RWPE2 (cell line): ENCODE measurements around the gene VARS1.
"Not testable (repeated sequence)": the region's sequence is repeated elsewhere in the genome, so short reads cannot be mapped to it uniquely, and the experiment has no call there.

Experiments
- ATAC-seq: fragments of 200-7000 bp; cut with Tn5 transposase; 3 replicates; pipeline ENCODE4 v1.9.1; 2021; ENCODE audit warnings: low read depth
- DNase-seq: peaks from one replicate; pipeline ENCODE4 v3.0.0-alpha.2; 2020; ENCODE audit warnings: low spot score
- H3K27ac ChIP-seq: fragments of 450-650 bp; 2 replicates; pipeline ENCODE4 v1.5.1; 2017; ENCODE audit warnings: mild to moderate bottlenecking; ENCODE audit not compliant: poor library complexity, severe bottlenecking
- H3K27me3 ChIP-seq: fragments of 250-450 bp; sonication (Bioruptor Pico); 2 replicates; pipeline ENCODE4 v1.5.1; 2021; ENCODE audit warnings: mild to moderate bottlenecking, moderate library complexity; ENCODE audit not compliant: insufficient read depth, poor library complexity, severe bottlenecking
- H3K36me3 ChIP-seq: fragments of 250-450 bp; sonication (Bioruptor Pico); 2 replicates; pipeline ENCODE4 v1.5.1; 2020; ENCODE audit warnings: low read depth, mild to moderate bottlenecking, moderate library complexity
- H3K4me1 ChIP-seq: fragments of 250-450 bp; sonication (Bioruptor Pico); 2 replicates; pipeline ENCODE4 v1.5.1; 2021; ENCODE audit warnings: mild to moderate bottlenecking, moderate library complexity; ENCODE audit not compliant: insufficient read depth, poor library complexity, severe bottlenecking
- H3K4me3 ChIP-seq: fragments of 250-450 bp; sonication (Bioruptor Pico); 2 replicates; pipeline ENCODE4 v1.5.1; 2021; ENCODE audit warnings: mild to moderate bottlenecking, moderate library complexity; ENCODE audit not compliant: severe bottlenecking
- H3K9me3 ChIP-seq: fragments of 250-450 bp; sonication (Bioruptor Pico); 2 replicates; pipeline ENCODE4 v1.5.1; 2021; ENCODE audit warnings: mild to moderate bottlenecking, moderate library complexity; ENCODE audit not compliant: severe bottlenecking
- TF ChIP-seq, protein P1 (sequence below): fragments of 450-650 bp; IDR thresholded peaks from one replicate; pipeline ENCODE4 v1.5.1; 2017; ENCODE audit warnings: mild to moderate bottlenecking, moderate library complexity; ENCODE audit not compliant: poor library complexity, severe bottlenecking

Gene VARS1

DNA sequence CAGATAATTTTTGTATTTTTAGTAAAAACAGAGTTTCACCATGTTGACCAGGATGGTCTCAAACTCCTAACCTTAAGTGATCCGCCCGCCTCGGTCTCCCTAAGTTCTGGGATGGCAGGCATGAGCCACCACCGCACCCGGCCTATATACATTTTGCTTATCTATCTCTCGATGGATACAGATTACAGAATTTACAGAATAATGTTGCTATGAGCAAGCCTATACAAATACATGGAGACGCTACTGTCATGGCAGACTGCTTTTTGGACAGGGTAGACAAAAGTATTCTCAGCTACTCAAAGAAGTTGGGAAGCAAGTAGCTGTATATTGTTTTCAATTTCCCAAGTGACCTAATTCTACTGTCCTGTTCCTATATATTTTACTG, 17.9 kb upstream of the VARS1 start:
- TF ChIP-seq, protein P1, sequence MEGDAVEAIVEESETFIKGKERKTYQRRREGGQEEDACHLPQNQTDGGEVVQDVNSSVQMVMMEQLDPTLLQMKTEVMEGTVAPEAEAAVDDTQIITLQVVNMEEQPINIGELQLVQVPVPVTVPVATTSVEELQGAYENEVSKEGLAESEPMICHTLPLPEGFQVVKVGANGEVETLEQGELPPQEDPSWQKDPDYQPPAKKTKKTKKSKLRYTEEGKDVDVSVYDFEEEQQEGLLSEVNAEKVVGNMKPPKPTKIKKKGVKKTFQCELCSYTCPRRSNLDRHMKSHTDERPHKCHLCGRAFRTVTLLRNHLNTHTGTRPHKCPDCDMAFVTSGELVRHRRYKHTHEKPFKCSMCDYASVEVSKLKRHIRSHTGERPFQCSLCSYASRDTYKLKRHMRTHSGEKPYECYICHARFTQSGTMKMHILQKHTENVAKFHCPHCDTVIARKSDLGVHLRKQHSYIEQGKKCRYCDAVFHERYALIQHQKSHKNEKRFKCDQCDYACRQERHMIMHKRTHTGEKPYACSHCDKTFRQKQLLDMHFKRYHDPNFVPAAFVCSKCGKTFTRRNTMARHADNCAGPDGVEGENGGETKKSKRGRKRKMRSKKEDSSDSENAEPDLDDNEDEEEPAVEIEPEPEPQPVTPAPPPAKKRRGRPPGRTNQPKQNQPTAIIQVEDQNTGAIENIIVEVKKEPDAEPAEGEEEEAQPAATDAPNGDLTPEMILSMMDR, result no peak
- ATAC-seq, result no peak
- peaks cover 4% of the 10 kb centered on the region; the same call in 1 of the 2 replicates for H3K36me3 ChIP-seq
- no peaks in the 10 kb centered on the region for H3K27me3 ChIP-seq
- no peaks in the 10 kb centered on the region for H3K9me3 ChIP-seq
- no peak for DNase-seq
- peaks cover 14% of the 10 kb centered on the region for H3K4me1 ChIP-seq
- H3K4me3 ChIP-seq, result peak overlapping the region; percentile 27
- H3K27ac ChIP-seq, result peak overlapping the region; percentile 93

DNA sequence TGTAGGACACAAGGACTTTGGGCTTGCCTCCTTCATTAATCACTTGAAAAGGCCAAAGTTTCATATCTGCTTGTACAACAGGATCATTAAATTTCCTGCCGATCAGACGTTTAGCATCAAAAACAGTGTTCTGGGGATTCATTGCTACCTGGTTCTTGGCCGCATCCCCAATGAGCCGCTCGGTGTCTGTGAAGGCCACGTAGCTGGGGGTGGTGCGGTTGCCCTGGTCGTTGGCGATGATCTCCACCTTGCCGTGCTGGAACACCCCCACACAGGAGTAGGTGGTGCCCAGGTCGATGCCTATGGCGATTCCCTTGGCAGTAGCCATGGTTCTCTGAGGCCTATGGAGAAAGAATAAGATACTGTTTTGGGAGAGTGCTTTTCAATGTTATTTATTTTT, 16.1 kb upstream of the VARS1 start:
- ATAC-seq, result no peak
- Histone ChIP-seq H3K4me1 (peaks cover 16% of the 10 kb centered on the region), H3K36me3 (no peaks in the 10 kb centered on the region), H3K9me3 (no peaks in the 10 kb centered on the region), H3K4me3 (no peak overlapping the region), H3K27me3 (no peaks in the 10 kb centered on the region), H3K27ac (no peak overlapping the region)
- TF ChIP-seq, protein P1, result no peak
- DNase-seq, result no peak

DNA sequence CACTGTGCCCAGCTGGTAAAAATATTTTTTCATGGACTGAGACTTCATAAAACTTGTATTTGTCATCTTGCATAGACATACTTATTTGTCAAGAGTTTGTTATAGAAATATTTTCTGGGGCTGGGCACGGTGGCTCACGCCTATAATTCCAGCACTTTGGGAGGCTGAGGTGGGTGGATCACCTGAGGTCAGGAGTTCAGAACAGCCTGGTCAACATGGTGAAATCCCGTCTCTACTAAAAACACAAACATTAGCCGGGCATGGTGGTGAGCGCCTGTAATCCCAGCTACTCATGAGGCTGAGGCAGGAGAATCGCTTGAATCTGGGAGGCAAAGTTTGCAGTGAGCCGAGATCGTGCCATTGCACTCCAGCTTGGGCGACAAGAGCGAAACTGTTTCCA, 13.0 kb upstream of the VARS1 start:
- ATAC-seq, H3K4me3 ChIP-seq, H3K36me3 ChIP-seq, H3K27me3 ChIP-seq, DNase-seq, H3K27ac ChIP-seq, H3K9me3 ChIP-seq: not testable (repeated sequence)
- peaks cover 19% of the 10 kb centered on the region for H3K4me1 ChIP-seq

DNA sequence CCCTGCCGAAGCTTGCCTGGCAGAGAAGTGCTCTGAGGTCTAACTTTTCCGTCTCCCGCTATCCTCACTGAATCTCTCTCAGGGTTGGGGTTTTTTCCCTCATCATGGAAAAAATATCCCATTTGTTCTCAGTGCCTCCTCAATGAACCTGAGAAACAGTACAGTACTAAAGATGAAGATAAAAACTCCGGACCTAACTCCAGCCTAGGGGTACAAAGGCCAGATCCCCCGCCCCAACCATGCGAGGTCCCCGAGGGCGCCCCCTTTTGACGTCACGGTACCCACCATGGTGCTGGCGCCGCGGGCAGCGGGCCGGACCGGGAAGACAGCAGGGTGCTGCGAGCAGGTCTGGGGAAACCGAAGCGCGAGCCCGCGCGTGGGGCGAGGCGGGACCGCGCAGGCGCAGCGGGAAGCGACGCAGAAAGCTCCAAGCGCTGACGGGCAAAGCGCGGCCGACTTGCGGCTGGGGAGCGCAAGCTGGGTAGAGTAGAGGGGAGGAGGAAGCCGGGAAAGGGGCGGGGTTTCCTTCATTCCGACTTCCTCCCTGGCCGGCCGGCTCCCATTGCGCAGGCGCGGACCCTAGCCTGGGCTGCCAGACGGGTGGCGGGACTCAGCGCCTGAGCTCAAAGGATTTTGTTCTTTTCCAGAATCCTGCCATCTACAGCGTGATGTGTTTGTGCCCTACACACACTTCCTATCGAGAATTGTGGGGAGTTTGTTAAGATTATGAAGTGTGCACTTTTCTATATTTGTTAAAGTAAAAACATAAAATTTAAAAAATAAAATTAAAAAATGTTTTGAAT, 11.1 kb upstream of the VARS1 start, which contains the start of gene LSM2:
Gene LSM2, minus strand, starts transcription at position 497 of the 803 bp plus-strand sequence. Its CDS starts 209 bp downstream, at position 288.
- Histone ChIP-seq H3K27ac (peak within 1 kb of the TSS; percentile 68), H3K4me1 (peaks cover 11% of the 10 kb centered on the region), H3K36me3 (peaks cover 28% of the 10 kb centered on the region), H3K4me3 (peak within 1 kb of the TSS; percentile 67), H3K9me3 (no peaks in the 10 kb centered on the region), H3K27me3 (no peaks in the 10 kb centered on the region)
- ATAC-seq (peak; percentile 96), DNase-seq (peak; percentile 96)
- TF ChIP-seq, protein P1, result peak; percentile 34

DNA sequence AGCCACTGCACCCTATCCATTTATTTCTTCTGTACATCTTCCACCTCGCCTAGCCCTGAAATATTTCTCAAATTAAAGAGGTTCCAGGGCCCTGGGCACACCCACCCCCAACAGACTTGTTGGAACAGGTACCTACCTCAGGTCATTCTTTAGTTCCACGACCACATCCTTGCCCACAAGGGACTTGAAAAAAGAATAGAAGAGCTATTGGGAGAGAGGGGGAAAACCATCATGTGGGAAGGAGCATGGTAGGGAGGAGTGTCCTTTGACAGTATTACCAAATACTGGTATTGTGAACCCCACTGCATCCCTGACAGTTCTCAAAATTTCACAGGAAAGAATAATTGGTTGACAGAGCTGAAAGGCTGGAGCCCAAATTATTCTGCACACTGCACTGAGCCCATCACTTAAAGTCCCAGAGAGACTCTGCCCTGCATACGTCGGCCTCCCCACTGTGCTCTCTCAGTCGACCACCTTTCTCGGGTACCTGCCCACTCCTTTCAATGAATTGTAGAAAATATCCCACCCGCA, 10.5 kb upstream of the VARS1 start:
- ATAC-seq (peak; percentile 15; the same call in 2 of the 3 replicates), DNase-seq (no peak)
- Histone ChIP-seq H3K27ac (peak overlapping the region; percentile 68), H3K4me3 (peak overlapping the region; percentile 67), H3K9me3 (no peaks in the 10 kb centered on the region), H3K27me3 (no peaks in the 10 kb centered on the region), H3K36me3 (peaks cover 34% of the 10 kb centered on the region), H3K4me1 (peaks cover 11% of the 10 kb centered on the region)
- TF ChIP-seq, protein P1, result no peak

DNA sequence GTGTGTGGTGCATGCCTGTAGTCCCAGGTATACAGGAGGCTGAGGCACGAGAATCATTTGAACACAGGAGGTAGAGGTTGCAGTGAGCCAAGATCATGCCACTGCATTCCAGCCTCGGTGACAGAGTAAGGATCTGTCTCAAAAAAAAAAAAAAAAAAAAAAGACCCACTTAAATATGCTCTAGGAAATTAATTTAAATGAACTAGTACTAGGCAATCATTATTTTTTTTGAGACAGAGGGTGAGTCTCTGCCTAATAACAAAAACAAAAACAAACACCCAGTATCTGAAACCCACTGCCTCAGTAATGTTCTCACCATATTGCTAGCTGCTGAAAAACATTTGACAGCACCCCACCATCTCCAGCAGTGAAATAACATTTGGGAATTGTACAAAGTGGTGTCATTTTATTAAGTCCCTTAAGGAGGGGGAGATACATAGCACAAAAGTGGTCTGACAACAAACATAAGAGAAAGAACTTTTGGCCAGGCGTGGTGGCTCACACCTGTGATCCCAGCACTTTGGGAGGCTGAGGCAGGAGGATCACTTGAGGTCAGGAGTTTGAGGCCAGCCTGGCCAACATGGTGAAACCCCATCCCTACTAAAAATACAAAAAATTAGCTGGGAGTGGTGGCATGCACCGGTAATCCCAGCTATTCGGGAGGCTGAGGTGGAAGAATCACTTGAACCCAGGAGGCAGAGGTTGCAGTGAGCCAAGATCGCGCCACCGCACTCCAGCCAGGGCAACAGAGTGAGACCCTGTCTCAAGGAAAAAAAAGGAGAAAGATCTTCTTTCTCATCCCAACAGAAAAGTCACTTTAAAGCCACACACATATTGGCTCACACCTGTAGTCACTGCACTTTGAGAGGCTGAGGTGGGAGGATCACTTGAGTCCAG, 5.7 kb upstream of the VARS1 start:
- H3K4me3 ChIP-seq, ATAC-seq, DNase-seq, H3K27me3 ChIP-seq, H3K4me1 ChIP-seq, H3K27ac ChIP-seq, H3K9me3 ChIP-seq: not testable (repeated sequence)
- H3K36me3 ChIP-seq, result peaks cover 34% of the 10 kb centered on the region
